ENCODE data around the gene ABCC10. TPM values are rescaled to one million over a fixed set of nuclear protein-coding genes. Genes with fewer than 3 reads are reported as not detected.

The ABCC10 gene
- polyA plus RNA-seq, 1 donor from 2014 or later: 22.4 TPM

DNA sequence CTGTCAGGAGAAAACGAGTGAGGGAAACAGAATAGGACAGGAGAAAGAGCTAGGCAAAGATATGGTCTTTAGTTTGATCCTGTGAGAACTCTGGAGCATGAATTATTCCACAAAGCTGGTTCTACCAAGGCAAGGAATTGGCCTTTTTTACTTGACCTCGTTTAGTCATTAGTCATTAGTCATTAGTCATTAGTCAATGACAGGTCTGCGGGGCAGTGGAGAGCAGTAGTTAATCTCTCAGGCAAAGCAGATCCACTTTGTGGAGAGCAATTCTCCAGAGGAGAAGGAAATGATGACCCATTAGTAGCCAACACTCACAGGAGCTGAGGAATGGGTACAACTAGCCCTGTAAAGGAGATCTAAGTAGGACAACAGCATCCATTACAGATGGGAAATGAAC is 22.0 kb upstream of the ABCC10 start:
- Histone ChIP-seq H3K79me2 (replicated peaks; ENCODE audit: insufficient read depth, low read length) (no peaks in the 10 kb centered on the region), H3K4me2 (ENCODE audit: low read length) (no peak overlapping the region), H3F3A (ENCODE audit: insufficient read depth, low read length, poor library complexity, severe bottlenecking) (no peaks in the 10 kb centered on the region), H3K27ac (ENCODE audit: low read length) (no peak overlapping the region), H3K9me3 (ENCODE audit: low read length) (no peaks in the 10 kb centered on the region), H3K9me2 (ENCODE audit: insufficient read depth, low read length) (no peaks in the 10 kb centered on the region), H2AFZ (ENCODE audit: low read depth, low read length) (no peak overlapping the region), H3K4me3 (ENCODE audit: low read length) (no peak overlapping the region), H3K27me3 (ENCODE audit: insufficient read depth, low read depth, low read length) (no peaks in the 10 kb centered on the region), H3K36me3 (ENCODE audit: insufficient read depth, low read length) (no peaks in the 10 kb centered on the region), H4K20me1 (ENCODE audit: insufficient read depth) (no peaks in the 10 kb centered on the region), H3K9ac (ENCODE audit: low read length) (no peak overlapping the region)
- TF ChIP-seq EP300 (conservative IDR thresholded peaks at IDR 0.05; ENCODE audit: poor library complexity, severe bottlenecking): no peak
- no peak for TF ChIP-seq TAF1 (IDR thresholded peaks at IDR 0.05; ENCODE audit: low read depth)
- TF ChIP-seq SMC3 (conservative IDR thresholded peaks at IDR 0.05; ENCODE audit: poor library complexity): no peak
- TF ChIP-seq, protein P1, sequence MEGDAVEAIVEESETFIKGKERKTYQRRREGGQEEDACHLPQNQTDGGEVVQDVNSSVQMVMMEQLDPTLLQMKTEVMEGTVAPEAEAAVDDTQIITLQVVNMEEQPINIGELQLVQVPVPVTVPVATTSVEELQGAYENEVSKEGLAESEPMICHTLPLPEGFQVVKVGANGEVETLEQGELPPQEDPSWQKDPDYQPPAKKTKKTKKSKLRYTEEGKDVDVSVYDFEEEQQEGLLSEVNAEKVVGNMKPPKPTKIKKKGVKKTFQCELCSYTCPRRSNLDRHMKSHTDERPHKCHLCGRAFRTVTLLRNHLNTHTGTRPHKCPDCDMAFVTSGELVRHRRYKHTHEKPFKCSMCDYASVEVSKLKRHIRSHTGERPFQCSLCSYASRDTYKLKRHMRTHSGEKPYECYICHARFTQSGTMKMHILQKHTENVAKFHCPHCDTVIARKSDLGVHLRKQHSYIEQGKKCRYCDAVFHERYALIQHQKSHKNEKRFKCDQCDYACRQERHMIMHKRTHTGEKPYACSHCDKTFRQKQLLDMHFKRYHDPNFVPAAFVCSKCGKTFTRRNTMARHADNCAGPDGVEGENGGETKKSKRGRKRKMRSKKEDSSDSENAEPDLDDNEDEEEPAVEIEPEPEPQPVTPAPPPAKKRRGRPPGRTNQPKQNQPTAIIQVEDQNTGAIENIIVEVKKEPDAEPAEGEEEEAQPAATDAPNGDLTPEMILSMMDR (IDR thresholded peaks at IDR 0.05; ENCODE audit: poor library complexity, severe bottlenecking): no peak
- no peak for TF ChIP-seq POLR2AphosphoS5 (IDR thresholded peaks at IDR 0.05)
- TF ChIP-seq MXI1 (conservative IDR thresholded peaks at IDR 0.05; ENCODE audit: poor library complexity, severe bottlenecking): no peak
- TF ChIP-seq RAD21 (conservative IDR thresholded peaks at IDR 0.05): no peak
- TF ChIP-seq EZH2 (IDR thresholded peaks at IDR 0.05; ENCODE audit: borderline replicate concordance, insufficient read depth, low read length, poor library complexity, severe bottlenecking): no peak
- TF ChIP-seq, protein P2, sequence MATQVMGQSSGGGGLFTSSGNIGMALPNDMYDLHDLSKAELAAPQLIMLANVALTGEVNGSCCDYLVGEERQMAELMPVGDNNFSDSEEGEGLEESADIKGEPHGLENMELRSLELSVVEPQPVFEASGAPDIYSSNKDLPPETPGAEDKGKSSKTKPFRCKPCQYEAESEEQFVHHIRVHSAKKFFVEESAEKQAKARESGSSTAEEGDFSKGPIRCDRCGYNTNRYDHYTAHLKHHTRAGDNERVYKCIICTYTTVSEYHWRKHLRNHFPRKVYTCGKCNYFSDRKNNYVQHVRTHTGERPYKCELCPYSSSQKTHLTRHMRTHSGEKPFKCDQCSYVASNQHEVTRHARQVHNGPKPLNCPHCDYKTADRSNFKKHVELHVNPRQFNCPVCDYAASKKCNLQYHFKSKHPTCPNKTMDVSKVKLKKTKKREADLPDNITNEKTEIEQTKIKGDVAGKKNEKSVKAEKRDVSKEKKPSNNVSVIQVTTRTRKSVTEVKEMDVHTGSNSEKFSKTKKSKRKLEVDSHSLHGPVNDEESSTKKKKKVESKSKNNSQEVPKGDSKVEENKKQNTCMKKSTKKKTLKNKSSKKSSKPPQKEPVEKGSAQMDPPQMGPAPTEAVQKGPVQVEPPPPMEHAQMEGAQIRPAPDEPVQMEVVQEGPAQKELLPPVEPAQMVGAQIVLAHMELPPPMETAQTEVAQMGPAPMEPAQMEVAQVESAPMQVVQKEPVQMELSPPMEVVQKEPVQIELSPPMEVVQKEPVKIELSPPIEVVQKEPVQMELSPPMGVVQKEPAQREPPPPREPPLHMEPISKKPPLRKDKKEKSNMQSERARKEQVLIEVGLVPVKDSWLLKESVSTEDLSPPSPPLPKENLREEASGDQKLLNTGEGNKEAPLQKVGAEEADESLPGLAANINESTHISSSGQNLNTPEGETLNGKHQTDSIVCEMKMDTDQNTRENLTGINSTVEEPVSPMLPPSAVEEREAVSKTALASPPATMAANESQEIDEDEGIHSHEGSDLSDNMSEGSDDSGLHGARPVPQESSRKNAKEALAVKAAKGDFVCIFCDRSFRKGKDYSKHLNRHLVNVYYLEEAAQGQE (IDR thresholded peaks at IDR 0.05; ENCODE audit: borderline replicate concordance): no peak

DNA sequence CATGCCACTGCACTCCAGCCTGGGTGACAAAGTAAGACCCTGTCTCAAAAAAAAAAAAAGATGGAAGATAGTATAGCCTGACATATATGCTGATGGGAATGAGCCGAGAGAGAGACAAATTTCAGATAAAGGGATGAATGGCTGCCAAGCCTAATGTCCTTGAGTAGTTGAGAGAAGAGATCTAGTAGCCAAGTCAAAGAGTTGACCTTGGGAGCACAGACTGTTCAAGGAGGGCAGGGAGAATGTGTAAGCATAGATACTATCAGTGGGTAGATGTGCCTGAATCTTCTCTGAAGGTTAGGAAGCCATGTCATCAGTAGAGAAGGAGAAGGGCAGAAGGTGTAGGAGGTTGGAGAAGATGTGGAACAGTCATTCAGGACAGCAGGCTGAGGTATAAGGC is 20.0 kb upstream of the ABCC10 start:
- Histone ChIP-seq H3K79me2 (replicated peaks; ENCODE audit: insufficient read depth, low read length) (no peaks in the 10 kb centered on the region), H3K9ac (ENCODE audit: low read length) (no peak overlapping the region), H3K27ac (ENCODE audit: low read length) (no peak overlapping the region), H3K27me3 (ENCODE audit: insufficient read depth, low read depth, low read length) (no peaks in the 10 kb centered on the region), H3K9me3 (ENCODE audit: low read length) (no peaks in the 10 kb centered on the region), H3K36me3 (ENCODE audit: insufficient read depth, low read length) (no peaks in the 10 kb centered on the region), H2AFZ (ENCODE audit: low read depth, low read length) (no peak overlapping the region), H4K20me1 (ENCODE audit: insufficient read depth) (no peaks in the 10 kb centered on the region), H3K9me2 (ENCODE audit: insufficient read depth, low read length) (no peaks in the 10 kb centered on the region), H3F3A (ENCODE audit: insufficient read depth, low read length, poor library complexity, severe bottlenecking) (no peaks in the 10 kb centered on the region), H3K4me2 (ENCODE audit: low read length) (no peak overlapping the region), H3K4me3 (ENCODE audit: low read length) (no peak overlapping the region)
- TF ChIP-seq, protein P1 (IDR thresholded peaks at IDR 0.05; ENCODE audit: poor library complexity, severe bottlenecking): no peak
- no peak for TF ChIP-seq MXI1 (conservative IDR thresholded peaks at IDR 0.05; ENCODE audit: poor library complexity, severe bottlenecking)
- no peak for TF ChIP-seq TAF1 (IDR thresholded peaks at IDR 0.05; ENCODE audit: low read depth)
- no peak for TF ChIP-seq EZH2 (IDR thresholded peaks at IDR 0.05; ENCODE audit: borderline replicate concordance, insufficient read depth, low read length, poor library complexity, severe bottlenecking)
- no peak for TF ChIP-seq POLR2AphosphoS5 (IDR thresholded peaks at IDR 0.05)
- TF ChIP-seq, protein P2 (IDR thresholded peaks at IDR 0.05; ENCODE audit: borderline replicate concordance): no peak
- TF ChIP-seq SMC3 (conservative IDR thresholded peaks at IDR 0.05; ENCODE audit: poor library complexity): no peak
- no peak for TF ChIP-seq EP300 (conservative IDR thresholded peaks at IDR 0.05; ENCODE audit: poor library complexity, severe bottlenecking)
- TF ChIP-seq RAD21 (conservative IDR thresholded peaks at IDR 0.05): no peak

Measured in neural cell (in vitro differentiated cells).